ENCODE measurements around the gene PXN. TPM values are rescaled to one million over a fixed set of nuclear protein-coding genes. Genes with fewer than 3 reads are reported as not detected.
A peak's percentile ranks its signal among the peaks of the same experiment; 100 is the strongest.

PXN gene
- total and polyA plus RNA-seq, 2 of the 13 experiments (the other 11 are each of a cell fraction or from before 2014, with no cell fraction given) = 13.6 to 14.2 TPM

DNA sequence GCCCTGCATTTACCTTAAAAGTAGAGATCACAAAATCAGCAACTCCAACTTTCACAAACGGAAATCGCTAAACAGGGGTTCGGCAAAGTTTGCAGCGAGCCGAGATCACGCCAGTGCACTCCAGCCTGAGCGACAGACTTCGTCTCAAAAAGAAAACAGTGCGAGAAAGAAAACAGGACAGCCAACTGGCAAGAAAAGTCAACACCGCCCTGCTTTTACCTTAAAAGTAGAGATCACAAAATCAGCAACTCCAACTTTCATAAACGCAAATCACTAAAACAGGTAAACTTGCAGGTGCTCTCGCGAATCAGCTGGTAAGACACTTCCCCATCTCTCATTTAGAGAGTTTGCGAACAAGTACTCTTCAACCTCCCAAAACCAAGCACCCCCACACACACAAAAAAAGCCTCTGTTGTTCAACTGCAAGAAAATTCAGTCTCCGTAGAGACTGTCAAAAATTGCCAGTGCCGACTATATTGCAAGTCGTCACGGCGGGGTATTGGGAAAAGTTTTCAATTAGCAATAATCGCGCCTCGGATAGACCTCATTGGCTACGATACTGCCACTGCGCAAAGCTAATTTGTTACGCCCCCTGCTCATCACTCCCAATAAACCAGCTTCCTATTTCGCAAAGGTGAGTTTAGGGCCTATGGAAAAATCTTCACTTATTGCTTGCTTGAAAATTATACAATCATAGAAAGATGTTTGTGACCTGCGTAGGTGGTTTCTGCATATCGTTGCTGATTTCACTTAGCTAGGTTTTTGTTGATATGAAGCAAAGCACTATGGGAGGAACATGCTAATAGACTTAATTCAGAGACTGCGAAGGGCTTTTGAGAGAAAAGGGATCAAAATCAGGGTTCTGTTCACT is 27.4 kb upstream of the PXN start, which contains the start of gene RNU4-1 (continued):
- TF ChIP-seq GMEB2 (CRISPR knock-in tag; IDR thresholded peaks at IDR 0.05; ENCODE audit: low read depth) (no peak), SOX13 (IDR thresholded peaks at IDR 0.05) (peak; percentile 77), SOX13 (CRISPR knock-in tag; conservative IDR thresholded peaks at IDR 0.05 in 1 of 2, IDR thresholded peaks at IDR 0.05 in 1 of 2) (peak in 1 of 2 experiments; percentile 57; a peak in 2 of 4 replicates), ZNF33A (CRISPR knock-in tag; IDR thresholded peaks at IDR 0.05; ENCODE audit: borderline replicate concordance) (peak; percentile 82; the same call in 1 of the 2 replicates), ZNF460 (CRISPR knock-in tag; IDR thresholded peaks at IDR 0.05; ENCODE audit: borderline replicate concordance) (no peak), ZNF550 (CRISPR knock-in tag; IDR thresholded peaks at IDR 0.05; ENCODE audit: borderline replicate concordance) (no peak), CREBL2 (CRISPR knock-in tag; IDR thresholded peaks at IDR 0.05; ENCODE audit: borderline replicate concordance) (no peak), SALL2 (CRISPR knock-in tag; IDR thresholded peaks at IDR 0.05) (peak; percentile 25; the same call in 1 of the 2 replicates), PAF1 (CRISPR knock-in tag; IDR thresholded peaks at IDR 0.05) (no peak), AGO1 (IDR thresholded peaks at IDR 0.05; ENCODE audit: low read depth, low read length, poor library complexity, severe bottlenecking) (no peak), PPARG (CRISPR knock-in tag; conservative IDR thresholded peaks at IDR 0.05) (peak; percentile 49; the same call in 1 of the 2 replicates), REL (CRISPR knock-in tag; conservative IDR thresholded peaks at IDR 0.05) (peak; percentile 80; the same call in 1 of the 2 replicates), HMG20A (CRISPR knock-in tag; IDR thresholded peaks at IDR 0.05; ENCODE audit: borderline replicate concordance) (no peak), ZNF570 (CRISPR knock-in tag; IDR thresholded peaks at IDR 0.05; ENCODE audit: borderline replicate concordance) (no peak)
- TF ChIP-seq, protein P1, sequence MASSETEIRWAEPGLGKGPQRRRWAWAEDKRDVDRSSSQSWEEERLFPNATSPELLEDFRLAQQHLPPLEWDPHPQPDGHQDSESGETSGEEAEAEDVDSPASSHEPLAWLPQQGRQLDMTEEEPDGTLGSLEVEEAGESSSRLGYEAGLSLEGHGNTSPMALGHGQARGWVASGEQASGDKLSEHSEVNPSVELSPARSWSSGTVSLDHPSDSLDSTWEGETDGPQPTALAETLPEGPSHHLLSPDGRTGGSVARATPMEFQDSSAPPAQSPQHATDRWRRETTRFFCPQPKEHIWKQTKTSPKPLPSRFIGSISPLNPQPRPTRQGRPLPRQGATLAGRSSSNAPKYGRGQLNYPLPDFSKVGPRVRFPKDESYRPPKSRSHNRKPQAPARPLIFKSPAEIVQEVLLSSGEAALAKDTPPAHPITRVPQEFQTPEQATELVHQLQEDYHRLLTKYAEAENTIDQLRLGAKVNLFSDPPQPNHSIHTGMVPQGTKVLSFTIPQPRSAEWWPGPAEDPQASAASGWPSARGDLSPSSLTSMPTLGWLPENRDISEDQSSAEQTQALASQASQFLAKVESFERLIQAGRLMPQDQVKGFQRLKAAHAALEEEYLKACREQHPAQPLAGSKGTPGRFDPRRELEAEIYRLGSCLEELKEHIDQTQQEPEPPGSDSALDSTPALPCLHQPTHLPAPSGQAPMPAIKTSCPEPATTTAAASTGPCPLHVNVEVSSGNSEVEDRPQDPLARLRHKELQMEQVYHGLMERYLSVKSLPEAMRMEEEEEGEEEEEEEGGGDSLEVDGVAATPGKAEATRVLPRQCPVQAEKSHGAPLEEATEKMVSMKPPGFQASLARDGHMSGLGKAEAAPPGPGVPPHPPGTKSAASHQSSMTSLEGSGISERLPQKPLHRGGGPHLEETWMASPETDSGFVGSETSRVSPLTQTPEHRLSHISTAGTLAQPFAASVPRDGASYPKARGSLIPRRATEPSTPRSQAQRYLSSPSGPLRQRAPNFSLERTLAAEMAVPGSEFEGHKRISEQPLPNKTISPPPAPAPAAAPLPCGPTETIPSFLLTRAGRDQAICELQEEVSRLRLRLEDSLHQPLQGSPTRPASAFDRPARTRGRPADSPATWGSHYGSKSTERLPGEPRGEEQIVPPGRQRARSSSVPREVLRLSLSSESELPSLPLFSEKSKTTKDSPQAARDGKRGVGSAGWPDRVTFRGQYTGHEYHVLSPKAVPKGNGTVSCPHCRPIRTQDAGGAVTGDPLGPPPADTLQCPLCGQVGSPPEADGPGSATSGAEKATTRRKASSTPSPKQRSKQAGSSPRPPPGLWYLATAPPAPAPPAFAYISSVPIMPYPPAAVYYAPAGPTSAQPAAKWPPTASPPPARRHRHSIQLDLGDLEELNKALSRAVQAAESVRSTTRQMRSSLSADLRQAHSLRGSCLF (CRISPR knock-in tag; IDR thresholded peaks at IDR 0.05; ENCODE audit: borderline replicate concordance) = no peak; the same call in 1 of the 2 replicates
- TF ChIP-seq, protein P2, sequence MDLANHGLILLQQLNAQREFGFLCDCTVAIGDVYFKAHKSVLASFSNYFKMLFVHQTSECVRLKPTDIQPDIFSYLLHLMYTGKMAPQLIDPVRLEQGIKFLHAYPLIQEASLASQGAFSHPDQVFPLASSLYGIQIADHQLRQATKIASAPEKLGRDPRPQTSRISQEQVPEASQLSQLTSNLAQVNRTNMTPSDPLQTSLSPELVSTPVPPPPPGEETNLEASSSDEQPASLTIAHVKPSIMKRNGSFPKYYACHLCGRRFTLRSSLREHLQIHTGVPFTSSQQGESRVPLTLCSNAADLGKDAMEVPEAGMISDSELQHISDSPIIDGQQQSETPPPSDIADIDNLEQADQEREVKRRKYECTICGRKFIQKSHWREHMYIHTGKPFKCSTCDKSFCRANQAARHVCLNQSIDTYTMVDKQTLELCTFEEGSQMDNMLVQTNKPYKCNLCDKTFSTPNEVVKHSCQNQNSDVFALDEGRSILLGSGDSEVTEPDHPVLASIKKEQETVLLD (CRISPR knock-in tag; IDR thresholded peaks at IDR 0.05; ENCODE audit: low read depth) = peak; percentile 54; the same call in 1 of the 2 replicates
- TF ChIP-seq, protein P3, sequence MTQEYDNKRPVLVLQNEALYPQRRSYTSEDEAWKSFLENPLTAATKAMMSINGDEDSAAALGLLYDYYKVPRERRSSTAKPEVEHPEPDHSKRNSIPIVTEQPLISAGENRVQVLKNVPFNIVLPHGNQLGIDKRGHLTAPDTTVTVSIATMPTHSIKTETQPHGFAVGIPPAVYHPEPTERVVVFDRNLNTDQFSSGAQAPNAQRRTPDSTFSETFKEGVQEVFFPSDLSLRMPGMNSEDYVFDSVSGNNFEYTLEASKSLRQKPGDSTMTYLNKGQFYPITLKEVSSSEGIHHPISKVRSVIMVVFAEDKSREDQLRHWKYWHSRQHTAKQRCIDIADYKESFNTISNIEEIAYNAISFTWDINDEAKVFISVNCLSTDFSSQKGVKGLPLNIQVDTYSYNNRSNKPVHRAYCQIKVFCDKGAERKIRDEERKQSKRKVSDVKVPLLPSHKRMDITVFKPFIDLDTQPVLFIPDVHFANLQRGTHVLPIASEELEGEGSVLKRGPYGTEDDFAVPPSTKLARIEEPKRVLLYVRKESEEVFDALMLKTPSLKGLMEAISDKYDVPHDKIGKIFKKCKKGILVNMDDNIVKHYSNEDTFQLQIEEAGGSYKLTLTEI (CRISPR knock-in tag; conservative IDR thresholded peaks at IDR 0.05) = no peak

All from HepG2 (cell line).